Smooth muscle cell (in vitro differentiated cells): ENCODE data around the gene HSDL2. TPM values are rescaled to one million over a fixed set of nuclear protein-coding genes. Genes with fewer than 3 reads are reported as not detected.
"Not testable (repeated sequence)": the region's sequence is repeated elsewhere in the genome, so short reads cannot be mapped to it uniquely, and the experiment has no call there.

Experiments used
- DNase-seq: peaks from one replicate; lab custom pipeline; 2025; ENCODE audit not compliant: unreplicated experiment; lab: John Stamatoyannopoulos, UW
- H2AFZ ChIP-seq: fragments of 200-600 bp; sonication (generic); 2 replicates; pipeline ENCODE4 v1.6.0; 2016; ENCODE audit warnings: antibody characterized with exemption, low read depth, mild to moderate bottlenecking
- H3F3A ChIP-seq: fragments of 200-600 bp; sonication (generic); 2 replicates; pipeline ENCODE4 v1.6.0; 2017; ENCODE audit warnings: antibody characterized with exemption, low read depth
- H3K27ac ChIP-seq: fragments of 200-600 bp; sonication (generic); 2 replicates; pipeline ENCODE4 v1.5.1; 2016; ENCODE audit warnings: low read depth, mild to moderate bottlenecking
- H3K27me3 ChIP-seq: fragments of 200-600 bp; sonication (generic); 2 replicates; pipeline ENCODE4 v1.6.1; 2016; ENCODE audit warnings: low read depth, mild to moderate bottlenecking
- H3K36me3 ChIP-seq: fragments of 200-600 bp; sonication (generic); 2 replicates; pipeline ENCODE4 v1.5.1; 2016; ENCODE audit warnings: low read depth
- H3K4me1 ChIP-seq: fragments of 200-600 bp; sonication (generic); 2 replicates; pipeline ENCODE4 v1.5.1; 2016; ENCODE audit warnings: low read depth
- H3K4me2 ChIP-seq: fragments of 200-600 bp; sonication (generic); 2 replicates; pipeline ENCODE4 v1.6.0; 2016; ENCODE audit warnings: mild to moderate bottlenecking
- H3K4me3 ChIP-seq: fragments of 200-600 bp; sonication (generic); 2 replicates; pipeline ENCODE4 v1.5.1; 2016; ENCODE audit warnings: mild to moderate bottlenecking
- H3K79me2 ChIP-seq: fragments of 200-600 bp; sonication (generic); 2 replicates; pipeline ENCODE4 v1.6.0; 2016; ENCODE audit warnings: low read depth, mild to moderate bottlenecking
- H3K9ac ChIP-seq: fragments of 200-600 bp; sonication (generic); 2 replicates; pipeline ENCODE4 v1.6.0; 2016; ENCODE audit warnings: low read depth
- H3K9me3 ChIP-seq: fragments of 200-600 bp; sonication (generic); replicated peaks from 2 replicates; pipeline ENCODE4 v1.5.1; 2016; ENCODE audit warnings: low read depth
- H4K20me1 ChIP-seq: fragments of 200-600 bp; sonication (generic); 2 replicates; pipeline ENCODE4 v1.6.0; 2016; ENCODE audit warnings: low read depth
- CTCF ChIP-seq: fragments of 200-600 bp; sonication (generic); IDR thresholded peaks from 2 replicates; pipeline ENCODE4 v1.5.1; 2017; ENCODE audit warnings: borderline replicate concordance, mild to moderate bottlenecking, antibody characterized with exemption; ENCODE audit not compliant: insufficient read depth, poor library complexity, severe bottlenecking
- WGBS: methylation state at CpG from one replicate; pipeline ENCODE4 v1.1.7; 2016; ENCODE audit warnings: low lambda C conversion rate; 5-methylcytosine and 5-hydroxymethylcytosine counted together
- polyA plus RNA-seq: library from polyadenylated mRNA; unstranded; fragments of >200 nt; fragmentation: Nextera tagmentation; extraction: Ambion mirVana; gene quantifications from 2 replicates; pipeline ENCODE4 v1.2.1, GENCODE V29; 2016
- total RNA-seq: library from RNA; depleted of rRNA; stranded (reverse); fragments of >200 nt; gene quantifications from 2 replicates; pipeline ENCODE4 v1.2.3, GENCODE V29; 2014

HSDL2 gene
- total and polyA plus RNA-seq, 2 experiments from 2014 or later, result 8.7 to 18.7 TPM

GRCh38 chr9:112411626-112412027, 31.7 kb downstream of the HSDL2 start:
- no peaks in the 10 kb centered on the region for H3K36me3 ChIP-seq
- TF ChIP-seq CTCF, result no peak
- H3F3A ChIP-seq, result no peaks in the 10 kb centered on the region
- H3K27ac ChIP-seq, result no peak overlapping the region
- no peaks in the 10 kb centered on the region for H3K27me3 ChIP-seq
- H3K9ac ChIP-seq, result no peak overlapping the region
- H3K79me2 ChIP-seq, result no peaks in the 10 kb centered on the region
- DNase-seq, result no peak
- WGBS, result 93% methylated on average over 1 of the region's 1 CpG
- no peak overlapping the region for H2AFZ ChIP-seq
- no peak overlapping the region for H3K4me3 ChIP-seq
- H3K4me2 ChIP-seq, result no peak overlapping the region
- H3K9me3 ChIP-seq, result no peaks in the 10 kb centered on the region
- no peaks in the 10 kb centered on the region for H4K20me1 ChIP-seq
- no peaks in the 10 kb centered on the region for H3K4me1 ChIP-seq

- not testable (repeated sequence) for H3K4me2 ChIP-seq, H3K36me3 ChIP-seq, H3K79me2 ChIP-seq, DNase-seq, H3K9ac ChIP-seq, H3K27me3 ChIP-seq, H3K4me1 ChIP-seq, H4K20me1 ChIP-seq, H3K27ac ChIP-seq, H3K4me3 ChIP-seq, H3F3A ChIP-seq, H2AFZ ChIP-seq, H3K9me3 ChIP-seq
- WGBS, result 88% methylated on average over 8 of the region's 9 CpGs
Observed at GRCh38 chr9:112413728-112414127, 33.8 kb downstream of the HSDL2 start.

GRCh38 chr9:112420208-112420607, 40.3 kb downstream of the HSDL2 start:
- no peak for TF ChIP-seq CTCF
- H3K36me3 ChIP-seq, result no peaks in the 10 kb centered on the region
- no peaks in the 10 kb centered on the region for H3K9me3 ChIP-seq
- no peak overlapping the region for H3K4me2 ChIP-seq
- H3K27me3 ChIP-seq, result no peaks in the 10 kb centered on the region
- no peaks in the 10 kb centered on the region for H4K20me1 ChIP-seq
- no peaks in the 10 kb centered on the region for H3K79me2 ChIP-seq
- H3K27ac ChIP-seq, result no peak overlapping the region
- no peak for DNase-seq
- peaks cover 3% of the 10 kb centered on the region for H3F3A ChIP-seq
- no peak overlapping the region for H2AFZ ChIP-seq
- H3K4me3 ChIP-seq, result no peak overlapping the region
- H3K9ac ChIP-seq, result no peak overlapping the region
- WGBS, result 96% methylated on average over 2 of the region's 2 CpGs
- H3K4me1 ChIP-seq, result no peaks in the 10 kb centered on the region

- no peak for TF ChIP-seq CTCF
- Histone ChIP-seq H3K9me3 (no peaks in the 10 kb centered on the region), H2AFZ (no peak overlapping the region), H4K20me1 (no peaks in the 10 kb centered on the region), H3K9ac (no peak overlapping the region), H3K4me2 (no peak overlapping the region), H3F3A (peaks cover 3% of the 10 kb centered on the region), H3K36me3 (no peaks in the 10 kb centered on the region), H3K4me3 (no peak overlapping the region), H3K27ac (no peak overlapping the region), H3K79me2 (no peaks in the 10 kb centered on the region), H3K4me1 (no peaks in the 10 kb centered on the region), H3K27me3 (no peaks in the 10 kb centered on the region)
- WGBS, result 62% methylated on average over 5 of the region's 5 CpGs
- no peak for DNase-seq
Observed at GRCh38 chr9:112421771-112422222, 41.9 kb downstream of the HSDL2 start.
